Prostate gland (tissue), 2 donors: ENCODE results near the gene FDXR. TPM values are rescaled to one million over a fixed set of nuclear protein-coding genes. Genes with fewer than 3 reads are reported as not detected.
A peak's percentile ranks its signal among the peaks of the same experiment; 100 is the strongest.

Experiments used
- DNase-seq: peaks from one replicate; pipeline ENCODE4 v3.0.0-alpha.2; 2019; ENCODE audit warnings: low spot score
- H3K27ac ChIP-seq, 2 donors: fragments of 200-600 bp; sonication (generic); 2 replicates each; pipeline ENCODE4 v1.5.1; 2017 to 2019
- H3K27me3 ChIP-seq: fragments of 200-600 bp; sonication (generic); replicated peaks from 2 replicates; pipeline ENCODE4 v1.5.1; 2019; ENCODE audit not compliant: insufficient read depth
- H3K36me3 ChIP-seq, 2 donors: fragments of 200-600 bp; sonication (generic); 1 replicate in 1 of 2; 2 replicates in 1 of 2; pipeline versions ENCODE4 v1.5.1 to v1.8.1; 2017 to 2019
- H3K4me1 ChIP-seq: fragments of 200-600 bp; sonication (generic); replicated peaks from 2 replicates; pipeline ENCODE4 v1.5.1; 2019
- H3K4me3 ChIP-seq, 2 donors: fragments of 200-600 bp; sonication (generic); 2 replicates each; pipeline ENCODE4 v1.5.1; 2017 to 2019
- H3K9me3 ChIP-seq: fragments of 200-600 bp; sonication (generic); 2 replicates; pipeline ENCODE4 v1.5.1; 2017
- CTCF ChIP-seq, 4 experiments: fragments of 200-600 bp in 2 of 4; fragments of 450-650 bp in 2 of 4; sonication (generic) in 2 of 4; IDR thresholded peaks; 1 replicate in 3 of 4; 2 replicates in 1 of 4; pipeline ENCODE4 v1.5.1; 2016 to 2019; ENCODE audit warnings: antibody characterized with exemption in 4 of 4, mild to moderate bottlenecking in 2 of 4, moderate library complexity in 2 of 4
- POLR2A ChIP-seq: fragments of 450-650 bp; IDR thresholded peaks from one replicate; pipeline ENCODE4 v1.6.1; 2016; ENCODE audit warnings: antibody characterized with exemption, mild to moderate bottlenecking
- POLR2AphosphoS5 ChIP-seq: sonication (generic); formaldehyde crosslinking; IDR thresholded peaks from one replicate; pipeline ENCODE4 v1.6.1; 2017; ENCODE audit warnings: antibody characterized with exemption
- WGBS: methylation state at CpG from one replicate; pipeline ENCODE4 v1.1.5; 2018; 5-methylcytosine and 5-hydroxymethylcytosine counted together
- intact Hi-C: fragments of 100-400 bp; cut with DNase I; formaldehyde crosslinking; loops from one replicate; pipeline ENCODE4 v1.14.2; 2022
- total RNA-seq, 2 donors: library from RNA; depleted of rRNA; stranded (reverse); fragments of >200 nt; gene quantifications; one replicate each; pipeline ENCODE4 v1.1.0, GENCODE V29; 2016

The FDXR gene
- total RNA-seq, 2 donors from 2014 or later, result 24.6 to 182 TPM

- H3K9me3 ChIP-seq, result no peaks in the 10 kb centered on the region
- DNase-seq, result no peak
- intact Hi-C loops, result loop anchor here (1.0 to 2.0 kb wide), 2 partner anchors 74 to 121 kb away; no protein-coding TSS in a partner anchor
- no peaks in the 10 kb centered on the region for H3K36me3 ChIP-seq
- no peak overlapping the region for H3K27ac ChIP-seq
- TF ChIP-seq POLR2AphosphoS5 (no peak), CTCF (IDR thresholded peaks at IDR 0.05) (no peak), POLR2A (no peak)
- H3K4me1 ChIP-seq, result peaks cover 6% of the 10 kb centered on the region
- 74% methylated on average over 19 of the region's 19 CpGs for WGBS
- peaks cover 7% of the 10 kb centered on the region for H3K27me3 ChIP-seq
- H3K4me3 ChIP-seq, result no peak overlapping the region
Observed at GRCh38 chr17:74865504-74866197, 7.1 kb downstream of the FDXR start.

- Histone ChIP-seq H3K27ac (no peak overlapping the region), H3K36me3 (no peaks in the 10 kb centered on the region), H3K27me3 (peaks cover 14% of the 10 kb centered on the region), H3K4me3 (no peak overlapping the region), H3K4me1 (peaks cover 8% of the 10 kb centered on the region), H3K9me3 (no peaks in the 10 kb centered on the region)
- WGBS, result 25% methylated on average over 11 of the region's 11 CpGs
- TF ChIP-seq POLR2AphosphoS5 (peak; percentile 17), POLR2A (no peak), CTCF (IDR thresholded peaks at IDR 0.05) (peak; percentile 90 to 96 (median 91))
- DNase-seq, result peak; percentile 64
- intact Hi-C loops, result loop anchor here (1.0 kb wide), 1 partner anchor 74 kb away; no protein-coding TSS in a partner anchor
Observed at GRCh38 chr17:74864866-74865395, 7.9 kb downstream of the FDXR start.

- Histone ChIP-seq H3K9me3 (no peaks in the 10 kb centered on the region), H3K4me3 (no peak overlapping the region), H3K4me1 (peaks cover 8% of the 10 kb centered on the region), H3K36me3 (no peaks in the 10 kb centered on the region), H3K27ac (no peak overlapping the region), H3K27me3 (peaks cover 20% of the 10 kb centered on the region)
- 94% methylated on average over 14 of the region's 15 CpGs for WGBS
- intact Hi-C loops, result no loop called here
- DNase-seq, result no peak
- TF ChIP-seq CTCF (IDR thresholded peaks at IDR 0.05) (no peak), POLR2A (no peak), POLR2AphosphoS5 (no peak)
Observed at GRCh38 chr17:74864297-74864865, 8.4 kb downstream of the FDXR start.

GRCh38 chr17:74863420-74864296, 9.1 kb downstream of the FDXR start:
- TF ChIP-seq POLR2AphosphoS5 (no peak), POLR2A (no peak), CTCF (IDR thresholded peaks at IDR 0.05) (no peak)
- intact Hi-C loops, result no loop called here
- H3K4me1 ChIP-seq, result peaks cover 8% of the 10 kb centered on the region
- DNase-seq, result no peak
- peaks cover 26% of the 10 kb centered on the region for H3K27me3 ChIP-seq
- 93% methylated on average over 25 of the region's 25 CpGs for WGBS
- no peaks in the 10 kb centered on the region for H3K36me3 ChIP-seq
- no peaks in the 10 kb centered on the region for H3K9me3 ChIP-seq
- H3K4me3 ChIP-seq, result no peak overlapping the region
- H3K27ac ChIP-seq, result no peak overlapping the region
